Measurements from ENCODE around the gene FAM228B. TPM values are rescaled to one million over a fixed set of nuclear protein-coding genes. Genes with fewer than 3 reads are reported as not detected.
A peak's percentile ranks its signal among the peaks of the same experiment; 100 is the strongest.

Gene FAM228B
- total RNA-seq (2014; rRNA removed; shearing (Covaris generic); ENCODE audit: low replicate concordance): 6.4 and 16.8 TPM in 2 replicates

DNA sequence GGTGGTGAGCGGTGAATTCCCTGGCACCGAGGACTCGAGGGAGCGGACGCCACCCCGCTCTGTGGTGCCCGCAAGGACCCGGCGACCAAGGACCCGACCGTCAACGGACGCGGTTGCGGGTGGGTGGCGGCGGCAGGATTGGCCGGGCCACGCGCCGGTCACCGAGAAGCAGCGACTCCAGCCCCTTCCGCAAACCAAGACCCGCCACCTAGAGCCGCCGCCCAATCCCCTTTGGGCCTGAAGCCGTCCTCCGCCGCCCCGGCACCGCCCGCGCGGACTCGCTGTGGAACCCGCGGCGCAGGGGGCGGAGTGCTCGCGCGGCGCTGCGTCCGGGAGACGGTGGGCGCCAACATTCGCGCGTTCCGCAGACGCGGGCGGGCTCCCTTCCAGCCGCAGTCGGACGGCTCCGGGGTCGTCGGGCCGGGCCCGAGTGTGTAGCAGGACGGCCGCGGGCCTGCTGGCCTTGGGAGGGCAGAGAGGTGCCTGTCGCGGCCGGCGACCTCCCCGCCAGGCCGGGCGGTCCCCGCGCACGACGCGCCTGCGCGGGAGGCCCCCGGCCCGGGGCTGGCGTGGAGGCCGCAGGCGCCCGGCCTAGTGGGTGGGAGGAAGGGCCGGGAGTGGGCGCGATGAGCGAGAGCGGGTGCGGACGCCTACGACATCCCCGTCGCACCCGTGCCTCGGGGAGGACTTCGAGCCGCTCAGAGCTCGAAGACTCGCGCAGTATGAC is at the start of gene FAM228B, which contains the start of gene PFN4:
Gene FAM228B, plus strand, starts transcription at position 275 of the 727 bp plus-strand sequence. CDS start 893 bp downstream, outside the sequence.
Gene PFN4, minus strand, starts transcription at position 140 of the 727 bp plus-strand sequence. CDS start 799 bp downstream, outside the sequence.
- Histone ChIP-seq H3K4me2 (ENCODE audit: low read depth, low read length, poor library complexity, severe bottlenecking) (peak within 1 kb of the TSS; percentile 97), H3K4me1 (ENCODE audit: low read length) (peaks cover 22% of the 10 kb centered on the region), H3K9me3 (ENCODE audit: low read length) (no peaks in the 10 kb centered on the region), H3K9me2 (replicated peaks; ENCODE audit: insufficient read depth, low read length) (no peaks in the 10 kb centered on the region), H2AFZ (ENCODE audit: low read length) (peak within 1 kb of the TSS; percentile 95), H4K20me1 (ENCODE audit: insufficient read depth, low read depth, low read length) (no peaks in the 10 kb centered on the region), H3K4me3 (ENCODE audit: low read length) (peak within 1 kb of the TSS; percentile 81), H3K9ac (ENCODE audit: low read length) (peak within 1 kb of the TSS; percentile 95), H3K27ac (ENCODE audit: low read length) (peak within 1 kb of the TSS; percentile 33; the same call in 1 of the 2 replicates), H3K27me3 (ENCODE audit: low read length) (no peaks in the 10 kb centered on the region), H3K79me2 (ENCODE audit: low read length) (no peaks in the 10 kb centered on the region), H3K36me3 (ENCODE audit: insufficient read depth, low read length) (no peaks in the 10 kb centered on the region)
- peak; percentile 94 for DNase-seq

- no peak for DNase-seq
- H3K4me2 ChIP-seq (ENCODE audit: low read depth, low read length, poor library complexity, severe bottlenecking): no peak overlapping the region
- H3K4me1 ChIP-seq (ENCODE audit: low read length): peaks cover 26% of the 10 kb centered on the region
- H3K79me2 ChIP-seq (ENCODE audit: low read length): peaks cover 52% of the 10 kb centered on the region
- H3K9me2 ChIP-seq (replicated peaks; ENCODE audit: insufficient read depth, low read length): no peaks in the 10 kb centered on the region
- no peak overlapping the region for H3K9ac ChIP-seq (ENCODE audit: low read length)
- H3K27ac ChIP-seq (ENCODE audit: low read length): no peak overlapping the region
- H3K27me3 ChIP-seq (ENCODE audit: low read length): no peaks in the 10 kb centered on the region
- peaks cover 6% of the 10 kb centered on the region for H4K20me1 ChIP-seq (ENCODE audit: insufficient read depth, low read depth, low read length)
- no peak overlapping the region for H2AFZ ChIP-seq (ENCODE audit: low read length)
- H3K9me3 ChIP-seq (ENCODE audit: low read length): no peaks in the 10 kb centered on the region
- no peak overlapping the region for H3K4me3 ChIP-seq (ENCODE audit: low read length)
- peaks cover 16% of the 10 kb centered on the region; the same call in 1 of the 2 replicates for H3K36me3 ChIP-seq (ENCODE audit: insufficient read depth, low read length)
Measured at GRCh38 chr2:24073816-24074215, 49.5 kb upstream of the FAM228B start.

DNA sequence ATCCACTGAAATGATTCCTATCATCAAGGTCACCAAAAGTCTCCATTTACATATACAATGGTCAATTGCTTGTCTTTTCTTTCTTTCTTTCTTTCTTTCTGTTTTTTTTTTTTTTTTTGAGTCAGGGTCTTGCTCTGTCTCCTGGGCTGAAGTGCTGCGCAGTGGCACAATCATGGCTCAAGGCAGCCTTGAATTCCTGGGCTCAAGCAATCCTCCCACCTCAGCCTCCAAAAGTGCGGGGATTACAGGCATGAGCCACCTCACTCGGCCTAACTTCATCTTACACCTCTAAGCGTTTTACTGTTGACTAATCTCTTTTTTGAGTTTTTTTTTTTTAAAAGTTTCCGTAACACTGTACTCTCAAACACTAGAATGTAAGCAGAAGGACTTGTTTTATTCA is 48.0 kb upstream of the FAM228B start:
- H3K79me2 ChIP-seq (ENCODE audit: low read length): peaks cover 49% of the 10 kb centered on the region
- H3K4me1 ChIP-seq (ENCODE audit: low read length): peaks cover 26% of the 10 kb centered on the region
- H2AFZ ChIP-seq (ENCODE audit: low read length): no peak overlapping the region
- H3K27me3 ChIP-seq (ENCODE audit: low read length): no peaks in the 10 kb centered on the region
- no peaks in the 10 kb centered on the region for H3K9me2 ChIP-seq (replicated peaks; ENCODE audit: insufficient read depth, low read length)
- H3K9me3 ChIP-seq (ENCODE audit: low read length): no peaks in the 10 kb centered on the region
- no peak for DNase-seq
- no peak overlapping the region; the same call in 1 of the 2 replicates for H3K27ac ChIP-seq (ENCODE audit: low read length)
- peaks cover 16% of the 10 kb centered on the region; the same call in 1 of the 2 replicates for H3K36me3 ChIP-seq (ENCODE audit: insufficient read depth, low read length)
- peak overlapping the region; percentile 95 for H3K4me3 ChIP-seq (ENCODE audit: low read length)
- H3K4me2 ChIP-seq (ENCODE audit: low read depth, low read length, poor library complexity, severe bottlenecking): peak overlapping the region; percentile 98
- no peaks in the 10 kb centered on the region; the same call in 1 of the 2 replicates for H4K20me1 ChIP-seq (ENCODE audit: insufficient read depth, low read depth, low read length)
- H3K9ac ChIP-seq (ENCODE audit: low read length): peak overlapping the region; percentile 87

GRCh38 chr2:24075915-24076848 is 47.1 kb upstream of the FAM228B start, which contains the start of gene SF3B6:
Gene SF3B6, minus strand, starts transcription at chr2:24076326. Its CDS starts 97 bp downstream, at chr2:24076229.
- peak within 1 kb of the TSS; percentile 87 for H3K9ac ChIP-seq (ENCODE audit: low read length)
- no peaks in the 10 kb centered on the region for H3K9me3 ChIP-seq (ENCODE audit: low read length)
- H4K20me1 ChIP-seq (ENCODE audit: insufficient read depth, low read depth, low read length): no peaks in the 10 kb centered on the region; the same call in 1 of the 2 replicates
- H3K27me3 ChIP-seq (ENCODE audit: low read length): no peaks in the 10 kb centered on the region
- peak within 1 kb of the TSS; percentile 95 for H3K4me3 ChIP-seq (ENCODE audit: low read length)
- peak within 1 kb of the TSS; percentile 98 for H3K4me2 ChIP-seq (ENCODE audit: low read depth, low read length, poor library complexity, severe bottlenecking)
- peak; percentile 100 for DNase-seq
- H3K36me3 ChIP-seq (ENCODE audit: insufficient read depth, low read length): peaks cover 16% of the 10 kb centered on the region; the same call in 1 of the 2 replicates
- H3K27ac ChIP-seq (ENCODE audit: low read length): peak within 1 kb of the TSS; percentile 65
- peaks cover 26% of the 10 kb centered on the region for H3K4me1 ChIP-seq (ENCODE audit: low read length)
- 0 out of 2 replicates have a peak within 1 kb of the TSS, but pooled peaks have one; percentile 26 for H2AFZ ChIP-seq (ENCODE audit: low read length)
- H3K9me2 ChIP-seq (replicated peaks; ENCODE audit: insufficient read depth, low read length): no peaks in the 10 kb centered on the region
- H3K79me2 ChIP-seq (ENCODE audit: low read length): peaks cover 46% of the 10 kb centered on the region

DNA sequence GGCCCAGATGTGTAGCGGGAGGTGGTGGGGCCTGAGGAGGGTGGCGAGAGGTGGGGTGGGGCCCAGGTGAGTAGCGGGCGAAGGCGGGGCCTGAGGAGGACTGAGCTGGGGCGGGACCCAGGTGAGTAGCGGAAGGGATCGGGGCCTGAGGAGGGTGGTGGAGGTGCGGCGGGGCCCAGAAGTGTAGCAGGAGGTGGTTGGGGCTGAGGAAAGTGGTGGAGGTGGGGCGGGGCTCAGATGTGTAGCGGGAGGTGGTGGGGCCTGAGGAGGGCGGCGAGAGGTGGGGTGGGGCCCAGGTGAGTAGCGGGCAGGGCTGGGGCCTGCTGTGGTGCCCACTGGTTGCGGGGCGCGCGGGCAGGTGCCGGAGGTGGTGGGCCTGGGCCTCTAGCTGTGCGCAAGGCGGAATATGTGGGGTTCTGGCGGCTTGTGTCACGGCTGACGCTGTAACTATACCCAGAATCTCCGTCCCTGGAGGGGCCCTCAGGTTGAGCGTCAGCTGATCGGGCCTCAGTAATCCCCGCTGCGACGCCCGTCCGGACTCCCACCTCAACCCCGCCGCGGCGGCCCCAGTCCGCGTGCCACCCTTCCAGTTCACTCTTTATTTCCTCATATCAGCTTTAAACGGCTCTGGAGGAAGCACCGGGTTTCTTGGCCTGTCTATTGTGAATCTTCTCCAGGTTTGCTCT is 46.3 kb upstream of the FAM228B start:
- Histone ChIP-seq H3K4me3 (ENCODE audit: low read length) (peak overlapping the region; percentile 95), H4K20me1 (ENCODE audit: insufficient read depth, low read depth, low read length) (no peaks in the 10 kb centered on the region; the same call in 1 of the 2 replicates), H3K27me3 (ENCODE audit: low read length) (no peaks in the 10 kb centered on the region), H3K9me3 (ENCODE audit: low read length) (no peaks in the 10 kb centered on the region), H2AFZ (ENCODE audit: low read length) (0 out of 2 replicates have a peak overlapping the region, but pooled peaks have one; percentile 26), H3K4me1 (ENCODE audit: low read length) (peaks cover 26% of the 10 kb centered on the region), H3K36me3 (ENCODE audit: insufficient read depth, low read length) (peaks cover 16% of the 10 kb centered on the region; the same call in 1 of the 2 replicates), H3K9me2 (replicated peaks; ENCODE audit: insufficient read depth, low read length) (no peaks in the 10 kb centered on the region), H3K79me2 (ENCODE audit: low read length) (peaks cover 40% of the 10 kb centered on the region), H3K4me2 (ENCODE audit: low read depth, low read length, poor library complexity, severe bottlenecking) (peak overlapping the region; percentile 69), H3K9ac (ENCODE audit: low read length) (peak overlapping the region; percentile 65), H3K27ac (ENCODE audit: low read length) (peak overlapping the region; percentile 50)
- peak; percentile 68 for DNase-seq

DNA sequence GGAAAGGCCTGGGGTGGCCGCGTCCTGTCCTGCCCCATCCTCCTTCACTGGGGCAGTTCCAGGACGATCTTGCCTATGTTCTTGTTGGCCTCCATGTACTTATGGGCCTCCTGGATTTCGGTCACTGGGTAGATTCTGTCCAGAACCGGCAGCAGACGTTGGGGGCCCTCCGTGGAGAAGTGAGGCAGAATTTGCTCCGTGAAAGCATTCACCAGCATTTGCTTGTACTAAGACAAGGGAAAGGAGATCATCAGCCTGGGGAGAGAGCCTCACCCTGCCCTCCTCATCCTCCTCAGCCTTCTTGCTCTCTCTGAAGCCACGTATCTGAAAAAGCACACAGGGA is 45.8 kb upstream of the FAM228B start:
- 0 out of 2 replicates have a peak overlapping the region, but pooled peaks have one; percentile 26 for H2AFZ ChIP-seq (ENCODE audit: low read length)
- DNase-seq: no peak
- H3K9me3 ChIP-seq (ENCODE audit: low read length): no peaks in the 10 kb centered on the region
- peak overlapping the region; percentile 95 for H3K4me3 ChIP-seq (ENCODE audit: low read length)
- H4K20me1 ChIP-seq (ENCODE audit: insufficient read depth, low read depth, low read length): no peaks in the 10 kb centered on the region; the same call in 1 of the 2 replicates
- H3K79me2 ChIP-seq (ENCODE audit: low read length): peaks cover 35% of the 10 kb centered on the region
- H3K36me3 ChIP-seq (ENCODE audit: insufficient read depth, low read length): peaks cover 12% of the 10 kb centered on the region
- peak overlapping the region; percentile 50 for H3K27ac ChIP-seq (ENCODE audit: low read length)
- no peaks in the 10 kb centered on the region for H3K9me2 ChIP-seq (replicated peaks; ENCODE audit: insufficient read depth, low read length)
- peak overlapping the region; percentile 69 for H3K4me2 ChIP-seq (ENCODE audit: low read depth, low read length, poor library complexity, severe bottlenecking)
- H3K4me1 ChIP-seq (ENCODE audit: low read length): peaks cover 26% of the 10 kb centered on the region
- peak overlapping the region; percentile 65 for H3K9ac ChIP-seq (ENCODE audit: low read length)
- H3K27me3 ChIP-seq (ENCODE audit: low read length): no peaks in the 10 kb centered on the region

DNA sequence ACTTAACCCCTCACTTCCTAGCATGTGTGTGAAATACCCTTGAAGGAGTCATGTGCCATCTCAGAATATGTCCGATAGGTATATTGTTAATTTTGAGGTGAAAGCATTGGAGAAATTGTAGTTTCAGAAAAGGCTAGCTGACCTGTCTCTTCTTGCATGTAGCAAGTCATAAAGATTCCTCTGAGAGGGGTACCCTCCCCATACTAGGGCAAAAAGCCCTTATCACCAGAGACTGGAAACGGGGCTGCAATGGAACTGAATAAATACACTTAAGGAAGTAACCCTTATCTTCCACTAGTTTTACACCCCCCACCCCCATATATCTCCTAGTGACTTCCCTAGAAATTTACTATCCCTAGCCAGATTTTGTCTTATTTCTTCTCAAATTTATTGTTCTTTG is 45.4 kb upstream of the FAM228B start:
- H3K4me3 ChIP-seq (ENCODE audit: low read length): peak overlapping the region; percentile 95
- H3K9ac ChIP-seq (ENCODE audit: low read length): peak overlapping the region; percentile 65
- no peaks in the 10 kb centered on the region for H3K9me3 ChIP-seq (ENCODE audit: low read length)
- no peaks in the 10 kb centered on the region for H3K27me3 ChIP-seq (ENCODE audit: low read length)
- peak overlapping the region; percentile 69 for H3K4me2 ChIP-seq (ENCODE audit: low read depth, low read length, poor library complexity, severe bottlenecking)
- H3K9me2 ChIP-seq (replicated peaks; ENCODE audit: insufficient read depth, low read length): no peaks in the 10 kb centered on the region
- H3K79me2 ChIP-seq (ENCODE audit: low read length): peaks cover 31% of the 10 kb centered on the region
- peaks cover 29% of the 10 kb centered on the region for H3K4me1 ChIP-seq (ENCODE audit: low read length)
- DNase-seq: no peak
- H3K27ac ChIP-seq (ENCODE audit: low read length): peak overlapping the region; percentile 50
- no peaks in the 10 kb centered on the region; the same call in 1 of the 2 replicates for H4K20me1 ChIP-seq (ENCODE audit: insufficient read depth, low read depth, low read length)
- H3K36me3 ChIP-seq (ENCODE audit: insufficient read depth, low read length): peaks cover 10% of the 10 kb centered on the region
- 0 out of 2 replicates have a peak overlapping the region, but pooled peaks have one; percentile 26 for H2AFZ ChIP-seq (ENCODE audit: low read length)

All from Karpas-422 (cell line).